NCI-H226 (cell line): ENCODE measurements around the gene PPP1R37.
A peak's percentile ranks its signal among the peaks of the same experiment; 100 is the strongest.

Experiments used
- DNase-seq: peaks from one replicate; pipeline ENCODE4 v3.0.0-alpha.2; 2015

The PPP1R37 gene

GRCh38 chr19:45071969-45072790 is 20.8 kb upstream of the PPP1R37 start:
- no peak for DNase-seq

DNA sequence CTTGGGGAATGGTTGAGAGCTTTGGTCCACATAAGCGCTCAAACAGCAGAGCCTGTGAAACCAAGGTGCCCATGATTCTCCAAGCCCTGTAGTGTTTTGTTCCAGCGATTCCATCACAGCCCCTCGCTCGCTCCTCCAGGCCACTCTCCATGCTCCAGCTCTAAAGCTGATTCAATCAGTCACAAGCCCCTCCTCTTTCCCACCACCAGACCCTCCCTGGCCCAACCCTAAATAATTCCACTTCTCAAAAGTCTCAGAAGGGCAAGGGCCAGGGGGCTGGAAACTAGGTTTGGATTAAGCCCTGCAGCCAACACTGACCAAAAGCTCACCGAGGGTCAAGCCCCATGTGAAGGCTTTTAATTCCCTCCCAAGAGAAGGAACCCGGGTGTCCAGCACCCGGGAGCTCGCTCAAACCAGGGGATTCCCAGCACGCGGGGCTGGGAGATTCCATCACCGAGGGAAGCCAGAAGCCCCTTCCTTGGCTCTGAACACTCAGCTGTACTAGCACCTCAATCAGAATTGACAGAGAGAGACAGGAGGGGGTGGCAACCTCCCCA is 18.2 kb upstream of the PPP1R37 start:
- DNase-seq: no peak

GRCh38 chr19:45075301-45076028 is 17.5 kb upstream of the PPP1R37 start:
- peak; percentile 55 for DNase-seq

GRCh38 chr19:45076029-45076850 is 16.7 kb upstream of the PPP1R37 start, which contains the start of gene ZNF296:
TSS of gene ZNF296 (minus strand) at chr19:45076478. CDS start at chr19:45076373, 105 bp downstream.
- no peak for DNase-seq

GRCh38 chr19:45076851-45077730 is 15.9 kb upstream of the PPP1R37 start:
- no peak for DNase-seq

GRCh38 chr19:45078390-45079062 is 14.5 kb upstream of the PPP1R37 start:
- DNase-seq: no peak

GRCh38 chr19:45079063-45079910 is 13.7 kb upstream of the PPP1R37 start, which contains the start of gene GEMIN7:
TSS of gene GEMIN7 (plus strand) at chr19:45079260. CDS start at chr19:45090115, 10,855 bp downstream.
- DNase-seq: peak; percentile 55

DNA sequence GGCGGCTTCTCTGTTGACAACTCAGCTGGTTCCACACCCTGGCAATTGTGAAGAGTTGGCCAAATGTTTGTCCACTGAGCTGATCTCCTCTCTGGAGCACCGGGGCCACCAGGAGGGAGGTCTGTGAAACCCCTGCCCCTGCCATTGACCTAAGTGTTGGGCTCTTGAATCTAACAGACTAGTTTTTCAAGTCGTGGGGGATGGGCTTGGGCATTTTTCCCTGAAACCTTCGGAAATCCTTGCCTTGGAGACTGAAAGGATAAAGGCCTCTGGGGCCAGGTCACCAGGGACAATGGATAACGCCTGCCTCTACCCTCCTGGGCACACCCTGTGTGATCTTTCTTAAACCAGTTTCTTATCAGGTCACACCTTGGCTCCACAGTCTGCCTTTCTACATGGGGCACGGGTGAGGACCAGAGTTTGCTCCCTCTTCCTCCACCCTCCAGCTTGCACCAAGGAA is 13.0 kb upstream of the PPP1R37 start:
- no peak for DNase-seq

DNA sequence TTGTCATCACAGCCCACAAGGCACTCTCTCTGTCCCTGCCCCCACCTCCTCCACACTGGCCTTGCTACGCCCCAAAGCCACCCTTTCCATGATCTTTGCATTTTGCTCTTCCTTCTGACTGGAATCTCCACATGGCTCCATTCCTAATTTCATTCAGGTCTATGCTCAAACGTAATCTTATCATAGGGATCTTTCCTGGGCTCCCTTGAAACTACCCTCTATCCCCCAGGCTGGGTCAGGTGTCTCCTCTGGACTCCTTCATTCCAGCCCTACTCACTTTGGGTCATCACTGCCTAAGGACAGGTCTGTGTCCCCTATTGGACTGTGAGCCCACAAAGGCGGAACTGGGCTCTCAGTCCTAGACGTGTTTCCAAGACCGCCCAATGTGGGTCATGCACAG is 10.8 kb upstream of the PPP1R37 start:
- no peak for DNase-seq

- no peak for DNase-seq
Observed at GRCh38 chr19:45086480-45086879, 6.5 kb upstream of the PPP1R37 start.

GRCh38 chr19:45087531-45087930 is 5.4 kb upstream of the PPP1R37 start:
- DNase-seq: no peak

DNA sequence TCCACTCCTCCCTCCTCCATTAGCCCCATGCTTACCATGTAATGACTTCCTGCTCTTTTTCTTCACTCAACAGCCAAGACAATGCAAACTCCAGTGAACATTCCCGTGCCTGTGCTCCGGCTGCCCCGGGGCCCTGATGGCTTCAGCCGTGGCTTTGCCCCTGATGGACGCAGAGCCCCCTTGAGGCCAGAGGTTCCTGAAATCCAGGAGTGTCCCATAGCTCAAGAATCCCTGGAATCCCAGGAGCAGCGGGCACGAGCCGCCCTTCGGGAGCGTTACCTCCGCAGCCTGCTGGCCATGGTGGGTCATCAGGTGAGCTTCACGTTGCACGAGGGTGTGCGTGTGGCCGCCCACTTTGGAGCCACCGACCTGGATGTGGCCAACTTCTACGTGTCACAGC is 2.9 kb upstream of the PPP1R37 start:
- no peak for DNase-seq

DNA sequence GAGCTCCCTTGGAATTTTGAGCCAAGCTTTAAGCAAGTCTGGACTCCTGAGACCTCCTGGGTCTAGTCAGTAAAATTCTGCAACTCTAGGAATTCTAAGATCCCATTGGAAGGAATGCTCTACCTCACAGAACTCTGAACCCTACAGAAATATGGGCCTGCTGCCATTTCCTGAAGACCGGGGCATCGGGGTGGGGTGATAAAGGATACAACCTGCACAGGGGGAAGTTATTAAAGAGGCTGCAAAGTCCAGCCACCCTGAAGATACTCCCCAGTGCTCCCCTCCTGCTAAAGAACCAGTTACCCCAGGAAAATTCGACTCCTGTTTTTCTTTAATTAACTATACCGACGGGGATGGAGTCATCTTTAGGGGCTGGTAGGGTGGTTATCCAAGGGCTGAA is 2.4 kb upstream of the PPP1R37 start:
- no peak for DNase-seq

GRCh38 chr19:45091031-45091923 is 1.7 kb upstream of the PPP1R37 start:
- DNase-seq: peak; percentile 97

DNA sequence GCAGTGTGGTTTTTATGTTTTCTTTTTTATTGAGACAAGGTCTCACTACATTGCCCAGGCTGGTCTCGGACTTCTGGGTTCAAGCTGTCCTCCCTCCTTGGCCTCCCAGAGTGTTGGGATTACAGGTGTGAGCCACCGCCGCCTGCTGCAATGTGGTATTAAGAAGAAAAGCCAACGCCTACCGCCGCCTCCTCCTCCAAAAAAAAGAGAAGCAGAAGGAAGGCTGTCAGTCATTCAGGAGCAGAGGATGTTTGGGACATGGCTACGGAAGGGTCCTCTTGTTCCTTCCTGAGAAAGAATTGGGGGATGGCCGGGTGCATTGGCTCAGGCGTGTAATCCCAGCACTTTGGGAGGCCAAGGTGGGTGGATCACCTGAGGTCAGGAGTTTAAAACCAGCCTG is 1.2 kb downstream of the PPP1R37 start:
- no peak for DNase-seq

DNA sequence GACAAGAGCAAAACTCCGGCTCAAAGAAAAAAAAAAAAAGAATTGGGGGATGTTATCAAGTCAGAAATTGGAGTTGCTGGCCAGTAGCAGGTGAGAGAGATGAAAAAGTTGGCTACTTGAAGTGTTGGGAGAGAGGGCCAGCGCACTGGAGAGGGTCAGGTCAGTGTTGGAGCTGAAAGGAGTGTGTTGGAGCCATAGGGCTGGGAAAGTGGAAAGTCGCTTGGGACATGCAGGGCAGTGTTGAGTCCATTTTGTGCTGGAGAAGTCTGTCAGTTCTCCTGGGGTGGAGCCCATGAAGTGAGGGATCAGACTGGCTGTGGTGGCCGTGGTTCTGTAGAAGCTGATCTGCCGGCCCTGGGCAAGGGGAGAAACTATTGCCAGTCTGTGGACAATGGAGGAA is 1.7 kb downstream of the PPP1R37 start:
- no peak for DNase-seq

DNA sequence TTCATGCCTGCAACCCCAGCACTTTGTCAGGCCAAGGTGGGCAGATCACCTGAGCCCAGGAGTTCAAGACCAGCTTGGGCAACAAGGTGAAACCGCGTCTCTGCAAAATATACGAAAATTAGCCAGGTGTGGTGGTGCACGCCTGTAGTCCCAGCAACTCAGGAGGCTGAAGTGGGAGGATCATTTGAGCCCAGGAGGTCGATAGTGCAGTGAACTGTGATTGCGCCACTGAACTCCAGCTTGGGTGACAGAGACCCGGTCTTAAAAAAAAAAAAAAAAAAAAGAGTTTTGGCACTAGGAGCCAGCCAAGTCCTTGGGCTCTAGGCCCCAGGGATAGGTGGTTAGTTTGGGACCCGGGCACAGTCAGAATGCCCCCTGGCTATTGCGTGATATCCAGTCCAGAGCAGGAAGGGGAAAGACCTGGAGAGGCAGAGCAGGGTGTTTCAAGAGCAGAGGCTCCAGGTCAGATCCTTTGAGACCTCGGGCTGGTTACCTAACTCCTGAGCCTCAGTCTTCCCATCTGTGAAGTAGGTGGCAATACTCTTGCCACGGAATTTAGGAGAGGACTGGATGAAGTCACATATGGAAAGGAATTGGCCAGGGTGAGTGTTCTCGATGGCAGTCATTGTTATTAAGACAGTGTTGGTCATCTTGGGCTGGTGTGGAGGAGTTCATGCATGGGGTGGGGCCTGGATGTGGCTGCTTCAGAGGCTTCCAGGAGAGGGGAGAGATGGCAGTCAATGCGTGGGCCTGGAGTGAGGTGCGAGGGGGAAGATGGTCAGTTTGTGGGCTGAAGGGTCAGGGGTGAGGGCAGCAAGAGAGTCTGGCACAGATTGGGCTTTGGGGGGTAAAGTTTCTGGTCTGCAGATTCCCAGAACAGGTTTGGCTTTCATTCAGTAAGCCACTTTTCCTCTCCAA is 2.8 kb downstream of the PPP1R37 start:
- DNase-seq: no peak

DNA sequence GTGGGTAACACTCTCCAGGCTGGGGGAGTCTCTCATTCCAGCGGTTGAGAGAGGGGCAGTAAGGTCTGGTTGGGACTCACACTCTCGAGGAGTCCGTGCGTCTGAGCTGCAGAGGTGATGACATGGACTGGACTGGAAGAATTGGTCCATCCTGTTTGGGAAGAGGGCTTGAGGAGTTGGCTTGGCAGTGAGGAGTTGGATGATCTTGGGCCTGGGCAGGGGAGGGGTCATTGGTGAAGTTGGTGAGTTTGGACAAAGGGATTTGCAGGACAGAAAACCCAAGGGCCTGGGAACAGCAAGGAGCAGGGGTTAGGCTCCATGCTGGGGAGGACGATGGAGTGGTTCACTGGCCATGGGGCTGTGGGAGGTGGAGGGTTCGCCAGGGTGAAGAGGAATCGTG is 3.7 kb downstream of the PPP1R37 start:
- no peak for DNase-seq
